ENCODE results near the gene GRIN2C.

GRCh38 chr17:74903671-74904070 lies 44.0 kb upstream of the GRIN2C start:
- no peak for TF ChIP-seq GATA3 (IDR thresholded peaks at IDR 0.05; ENCODE audit: low read depth, low read length)
- TF ChIP-seq GATA2 (IDR thresholded peaks at IDR 0.05; ENCODE audit: low read depth, low read length): no peak
